HL-60/S4 treated with retinoic acid at 250 ng/mL for 4 days and 3 days (cell line): ENCODE measurements around the gene SLC8A2.
"Not testable (repeated sequence)": the region's sequence is repeated elsewhere in the genome, so short reads cannot be mapped to it uniquely, and the experiment has no call there.

ENCODE experiments used
- in situ Hi-C: fragments of 300-500 bp; cut with MboI; formaldehyde crosslinking; loops from 2 replicates; pipeline ENCODE4 v1.7.0; 2022; ENCODE audit warnings: low sequenced_read_pairs

Gene SLC8A2

DNA sequence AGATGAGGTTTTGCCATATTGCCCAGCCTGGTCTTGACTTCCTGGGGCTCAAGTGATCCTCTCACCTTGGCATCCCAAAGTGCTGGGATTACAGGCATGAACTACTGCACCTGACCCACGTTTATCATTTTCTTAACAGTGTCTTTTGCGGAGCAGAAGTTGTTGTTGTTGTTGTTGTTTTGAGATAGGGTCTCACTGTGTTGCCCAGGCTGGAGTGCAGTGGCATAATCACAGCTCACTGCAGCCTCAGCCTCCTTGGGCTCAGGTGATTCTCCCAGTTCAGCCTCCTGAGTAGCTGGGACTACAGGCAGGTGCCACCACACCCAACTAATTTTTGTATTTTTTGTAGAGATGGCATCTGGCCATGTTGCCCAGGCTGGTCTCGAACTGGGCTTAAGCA lies 84.1 kb downstream of the SLC8A2 start:
- in situ Hi-C loops, result not testable (repeated sequence)

DNA sequence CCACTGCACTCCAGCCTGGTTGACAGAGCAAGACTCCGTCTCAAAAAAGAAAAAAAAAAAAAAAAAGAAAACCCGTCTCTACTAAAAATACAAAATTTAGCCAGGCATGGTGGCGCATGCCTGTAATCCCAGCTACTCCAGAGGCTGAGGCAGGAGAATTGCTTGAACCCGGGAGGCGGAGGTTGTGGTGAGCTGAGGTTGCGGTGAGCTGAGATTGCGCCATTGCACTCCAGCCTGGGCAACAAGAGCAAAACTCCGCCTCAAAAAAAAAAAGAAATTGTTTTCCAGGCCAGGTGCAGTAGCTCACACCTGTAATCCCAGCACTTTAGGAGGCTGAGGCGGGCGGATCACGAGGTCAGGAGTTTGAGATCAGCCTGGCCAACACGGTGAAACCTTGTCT lies 85.1 kb downstream of the SLC8A2 start:
- in situ Hi-C loops, result not testable (repeated sequence)

DNA sequence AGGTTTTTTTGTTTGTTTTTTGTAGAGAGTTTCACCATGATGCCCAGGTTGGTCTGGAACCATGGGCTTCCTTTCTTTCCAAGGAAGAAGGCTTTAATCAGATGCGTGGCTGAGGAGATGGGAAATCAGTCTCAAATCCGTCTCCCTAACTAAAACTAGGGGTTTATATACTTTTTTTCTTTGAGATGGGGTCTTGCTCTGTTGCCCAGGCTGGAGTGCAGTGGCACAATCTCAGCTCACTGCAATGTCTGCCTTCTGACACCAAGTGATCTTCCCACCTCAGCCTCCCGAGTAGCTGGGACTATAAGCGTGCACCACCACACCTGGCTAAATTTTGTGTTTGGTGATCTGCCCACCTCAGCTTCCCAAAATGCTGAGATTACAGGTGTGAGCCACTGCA lies 87.2 kb downstream of the SLC8A2 start:
- in situ Hi-C loops, result not testable (repeated sequence)

DNA sequence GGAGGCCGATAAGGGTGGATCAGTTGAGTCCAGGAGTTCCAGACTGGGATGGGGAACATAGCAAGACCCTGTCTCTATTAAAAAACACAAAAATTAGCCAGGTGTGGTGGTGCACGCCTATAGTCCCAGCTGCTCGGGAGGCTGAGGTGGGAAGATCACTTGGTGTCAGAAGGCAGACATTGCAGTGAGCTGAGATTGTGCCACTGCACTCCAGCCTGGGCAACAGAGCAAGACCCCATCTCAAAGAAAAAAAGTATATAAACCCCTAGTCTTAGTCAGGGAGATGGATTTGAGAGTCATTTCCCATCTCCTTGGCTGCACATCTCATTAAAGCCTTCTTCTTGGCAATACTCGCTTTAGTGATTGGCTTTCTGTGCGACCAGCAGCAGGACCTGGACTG lies 87.8 kb downstream of the SLC8A2 start:
- in situ Hi-C loops, result not testable (repeated sequence)

DNA sequence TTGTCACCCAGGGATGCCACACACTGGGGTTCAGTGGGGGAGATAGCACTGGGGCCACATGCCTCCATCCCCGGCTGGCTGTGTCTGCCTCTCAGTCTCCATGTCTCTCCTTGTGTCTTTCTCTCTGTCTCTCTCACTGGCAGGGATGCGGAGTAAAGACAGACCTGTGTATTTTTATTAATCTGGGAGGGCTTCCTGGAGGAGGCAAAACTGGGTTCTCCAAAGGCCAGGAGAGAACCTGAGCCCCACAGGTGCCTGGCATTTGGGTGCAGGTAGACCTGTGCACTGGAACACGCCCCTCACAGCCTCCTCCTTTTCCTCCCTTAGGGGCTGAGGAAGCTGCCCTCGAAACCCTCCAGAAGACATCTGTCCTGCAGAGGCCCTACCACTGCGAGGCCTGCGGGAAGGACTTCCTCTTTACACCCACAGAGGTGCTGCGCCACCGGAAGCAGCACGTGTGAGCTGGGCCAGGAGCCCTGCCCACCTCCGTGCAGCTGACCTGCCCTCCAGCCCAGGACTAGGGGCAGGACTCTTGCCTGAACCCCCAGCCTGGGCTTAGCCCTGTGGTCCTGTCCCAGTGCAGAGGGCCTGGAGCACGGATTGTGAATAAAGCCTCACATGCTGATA lies 89.9 kb downstream of the SLC8A2 start:
- in situ Hi-C loops, result no loop called here

DNA sequence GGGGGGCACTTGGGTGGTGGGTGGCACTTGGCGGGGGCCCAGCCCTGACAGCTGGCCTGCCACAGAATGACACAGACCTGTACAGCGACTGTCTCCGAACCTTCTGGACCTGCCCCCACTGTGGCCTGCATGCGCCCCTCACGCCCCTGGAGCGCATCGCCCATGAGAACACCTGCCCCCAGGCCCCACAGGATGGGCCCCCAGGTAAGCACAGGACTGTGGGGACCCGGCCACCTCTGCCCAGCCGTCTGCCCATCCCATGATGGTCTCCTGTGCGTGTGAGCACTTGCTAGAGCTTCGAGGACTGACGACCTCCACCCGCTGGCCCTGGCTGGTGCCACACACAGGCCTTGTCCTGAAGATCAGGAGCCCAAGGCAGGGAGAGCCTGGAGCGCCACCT lies 90.6 kb downstream of the SLC8A2 start:
- in situ Hi-C loops, result no loop called here

DNA sequence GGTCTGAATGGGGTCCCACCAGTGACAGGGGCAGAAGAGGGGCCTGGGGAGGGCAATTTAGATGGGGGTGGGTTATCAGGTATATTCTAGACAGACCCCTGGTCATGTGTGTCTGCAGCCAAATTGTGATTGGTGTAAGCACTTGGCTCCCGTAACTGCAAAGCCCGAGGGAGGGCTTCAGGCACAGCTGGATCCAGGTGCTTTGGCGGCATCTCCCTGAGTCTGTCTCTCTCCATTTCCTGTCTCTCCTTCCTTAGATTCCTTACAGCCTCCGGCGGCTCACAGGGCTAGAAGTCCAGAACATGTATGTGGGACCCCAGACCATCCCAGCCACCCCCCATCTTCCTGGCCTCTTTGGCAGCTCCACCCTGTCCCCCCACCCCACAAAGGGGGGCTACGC lies 91.1 kb downstream of the SLC8A2 start:
- in situ Hi-C loops, result no loop called here

DNA sequence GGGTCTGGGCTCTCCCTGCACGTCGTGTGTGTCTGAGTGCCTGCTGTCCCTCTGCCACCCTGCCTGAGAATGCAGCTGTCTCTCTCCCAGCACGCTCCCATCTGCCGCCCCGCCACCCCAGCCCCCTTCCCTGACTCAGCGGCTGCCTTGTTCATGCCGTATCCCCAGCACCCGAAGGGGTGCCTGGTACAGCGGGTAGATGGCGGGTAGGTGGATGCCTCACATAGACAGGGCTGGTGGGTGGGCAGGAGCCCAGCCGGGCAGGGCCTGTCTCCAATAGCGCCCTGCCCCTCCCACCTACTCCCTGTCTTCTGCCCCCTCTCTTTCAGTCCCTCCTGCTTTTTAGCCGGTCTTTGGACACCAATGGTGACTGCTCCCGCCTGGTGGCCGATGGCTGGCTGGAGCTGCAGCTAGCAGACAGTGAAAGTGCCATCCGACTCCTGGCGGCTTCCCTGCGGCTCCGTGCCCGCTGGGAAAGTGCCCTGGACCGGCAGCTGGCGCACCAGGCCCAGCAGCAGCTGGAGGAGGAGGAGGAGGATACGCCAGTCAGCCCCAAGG lies 92.2 kb downstream of the SLC8A2 start:
- in situ Hi-C loops, result no loop called here

DNA sequence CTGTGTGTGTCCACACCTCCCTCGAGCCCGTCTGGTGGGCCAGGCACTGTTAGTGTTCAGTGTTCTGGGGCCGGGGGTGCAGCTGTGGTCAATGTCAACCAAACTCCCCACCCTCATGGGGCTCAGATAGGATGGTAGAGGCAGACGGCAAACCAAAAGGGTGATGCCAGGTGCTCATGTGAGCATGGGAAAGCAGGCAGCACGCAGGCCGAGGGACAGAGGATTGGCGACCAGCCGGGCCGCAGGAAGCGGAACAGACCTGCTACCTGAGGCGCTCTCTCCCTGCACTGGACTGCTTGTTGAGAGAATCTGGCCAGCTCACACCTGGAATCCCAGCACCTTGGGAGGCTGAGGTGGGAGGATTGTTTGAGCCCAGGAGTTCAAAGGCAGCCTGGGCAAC lies 93.4 kb downstream of the SLC8A2 start:
- in situ Hi-C loops, result no loop called here
